Tibial nerve (tissue), 4 donors: ENCODE measurements around the gene MAFG. TPM values are rescaled to one million over a fixed set of nuclear protein-coding genes. Genes with fewer than 3 reads are reported as not detected.

ENCODE experiments used
- DNase-seq, 2 donors: peaks; one replicate each; pipeline ENCODE4 v3.0.0-alpha.2; 2019; ENCODE audit warnings: low spot score in 2 of 2
- H3K27ac ChIP-seq, 4 donors: fragments of 200-600 bp; sonication (generic) in 3 of 4; one replicate each; pipeline ENCODE4 v1.5.1; 2017 to 2019; ENCODE audit warnings: mild to moderate bottlenecking in 1 of 4
- H3K27me3 ChIP-seq, 2 donors: fragments of 200-600 bp; sonication (generic) in 1 of 2; one replicate each; pipeline versions ENCODE4 v1.5.1 to v1.6.0; 2017 to 2019
- H3K36me3 ChIP-seq, 3 donors: fragments of 200-600 bp; sonication (generic); one replicate each; pipeline ENCODE4 v1.5.1; 2018 to 2019
- H3K4me1 ChIP-seq, 4 donors: fragments of 200-600 bp; sonication (generic) in 3 of 4; one replicate each; pipeline ENCODE4 v1.5.1; 2017 to 2019
- H3K4me3 ChIP-seq, 4 donors: fragments of 200-600 bp; sonication (generic) in 3 of 4; one replicate each; pipeline ENCODE4 v1.5.1; 2017 to 2019; ENCODE audit warnings: mild to moderate bottlenecking in 1 of 4, moderate library complexity in 1 of 4
- H3K9me3 ChIP-seq, 4 donors: fragments of 200-600 bp; sonication (generic) in 3 of 4; one replicate each; pipeline ENCODE4 v1.5.1; 2017 to 2019
- CTCF ChIP-seq, 5 experiments: fragments of 200-600 bp in 3 of 5; fragments of 450-650 bp in 2 of 5; sonication (generic) in 3 of 5; IDR thresholded peaks; one replicate each; pipeline ENCODE4 v1.5.1; 2016 to 2019; ENCODE audit warnings: antibody characterized with exemption in 5 of 5, mild to moderate bottlenecking in 3 of 5, moderate library complexity in 2 of 5
- EP300 ChIP-seq, 2 donors: sonication (generic); formaldehyde crosslinking; IDR thresholded peaks; one replicate each; pipeline ENCODE4 v1.6.1; 2017; ENCODE audit warnings: antibody characterized with exemption in 2 of 2, mild to moderate bottlenecking in 1 of 2
- POLR2A ChIP-seq, 2 donors: fragments of 450-650 bp; IDR thresholded peaks; one replicate each; pipeline ENCODE4 v1.6.1; 2017; ENCODE audit warnings: antibody characterized with exemption in 2 of 2, mild to moderate bottlenecking in 2 of 2, moderate library complexity in 2 of 2
- WGBS, 2 donors: methylation state at CpG; one replicate each; pipeline ENCODE4 v1.1.5; 2018; 5-methylcytosine and 5-hydroxymethylcytosine counted together
- total RNA-seq, 4 donors: library from RNA; depleted of rRNA; stranded (reverse); fragments of >200 nt; gene quantifications; one replicate each; pipeline ENCODE4 v1.1.0, GENCODE V29; 2016

Gene MAFG
- total RNA-seq, 4 donors from 2014 or later, result 17.9 to 25.5 (median 22.5) TPM

GRCh38 chr17:81899514-81900166 lies 27.9 kb downstream of the MAFG start:
- TF ChIP-seq POLR2A (IDR thresholded peaks at IDR 0.05) (no peak), CTCF (IDR thresholded peaks at IDR 0.05) (no peak), EP300 (IDR thresholded peaks at IDR 0.05) (no peak)
- no peaks in the 10 kb centered on the region for H3K9me3 ChIP-seq
- H3K27me3 ChIP-seq, result peaks cover 0 to 8% of the 10 kb centered on the region in 2 donors
- H3K4me1 ChIP-seq, result peaks cover 0 to 18% (median 9%) of the 10 kb centered on the region in 4 donors
- H3K27ac ChIP-seq, result no peak overlapping the region
- H3K4me3 ChIP-seq, result no peak overlapping the region
- no peak for DNase-seq
- 90 to 94% methylated on average over 18 to 21 of the region's 22 CpGs for WGBS, 2 donors
- H3K36me3 ChIP-seq, result peaks cover 2 to 78% (median 4%) of the 10 kb centered on the region in 3 donors

- Histone ChIP-seq H3K9me3 (no peaks in the 10 kb centered on the region), H3K27ac (no peak overlapping the region), H3K4me1 (peaks cover 0 to 18% (median 9%) of the 10 kb centered on the region in 4 donors), H3K27me3 (peaks cover 0 to 8% of the 10 kb centered on the region in 2 donors), H3K4me3 (no peak overlapping the region), H3K36me3 (peaks cover 2 to 78% (median 4%) of the 10 kb centered on the region in 3 donors)
- 94 to 97% methylated on average over 8 to 9 of the region's 9 CpGs for WGBS, 2 donors
- DNase-seq, result no peak
- TF ChIP-seq EP300 (IDR thresholded peaks at IDR 0.05) (no peak), CTCF (IDR thresholded peaks at IDR 0.05) (no peak), POLR2A (IDR thresholded peaks at IDR 0.05) (no peak)
Measured at GRCh38 chr17:81898885-81899284, 28.6 kb downstream of the MAFG start.

- TF ChIP-seq EP300 (IDR thresholded peaks at IDR 0.05) (no peak), CTCF (IDR thresholded peaks at IDR 0.05) (no peak), POLR2A (IDR thresholded peaks at IDR 0.05) (no peak)
- peaks cover 2 to 76% (median 4%) of the 10 kb centered on the region in 3 donors for H3K36me3 ChIP-seq
- WGBS, 2 donors, result 84 to 90% methylated on average over 18 of the region's 19 CpGs
- peaks cover 0 to 21% (median 9%) of the 10 kb centered on the region in 4 donors for H3K4me1 ChIP-seq
- H3K27me3 ChIP-seq, result peaks cover 0 to 8% of the 10 kb centered on the region in 2 donors
- DNase-seq, result no peak
- no peak overlapping the region for H3K27ac ChIP-seq
- H3K9me3 ChIP-seq, result no peaks in the 10 kb centered on the region
- no peak overlapping the region for H3K4me3 ChIP-seq
Measured at GRCh38 chr17:81898029-81898866, 29.3 kb downstream of the MAFG start.

- no peaks in the 10 kb centered on the region for H3K27me3 ChIP-seq
- no peak for DNase-seq
- H3K36me3 ChIP-seq, result peaks cover 2 to 69% (median 4%) of the 10 kb centered on the region in 3 donors
- TF ChIP-seq POLR2A (IDR thresholded peaks at IDR 0.05), result no peak
- TF ChIP-seq EP300 (IDR thresholded peaks at IDR 0.05), result no peak
- no peaks in the 10 kb centered on the region for H3K9me3 ChIP-seq
- no peak overlapping the region for H3K4me3 ChIP-seq
- H3K27ac ChIP-seq, result no peak overlapping the region
- 88% methylated on average over 11 of the region's 11 CpGs for WGBS, 2 donors
- H3K4me1 ChIP-seq, result peaks cover 0 to 20% (median 13%) of the 10 kb centered on the region in 4 donors
Measured at GRCh38 chr17:81895400-81895799, 32.1 kb downstream of the MAFG start.

- no peak for DNase-seq
- WGBS, 2 donors, result 0 to 1% methylated on average over 2 to 39 of the region's 40 CpGs
- peak overlapping the region; percentile 62 to 100 (median 84) for H3K4me3 ChIP-seq
- H3K27me3 ChIP-seq, result no peaks in the 10 kb centered on the region
- TF ChIP-seq POLR2A (IDR thresholded peaks at IDR 0.05) (no peak), CTCF (IDR thresholded peaks at IDR 0.05) (no peak), EP300 (IDR thresholded peaks at IDR 0.05) (no peak)
- H3K27ac ChIP-seq, result peak overlapping the region; percentile 54 to 97 (median 84)
- H3K9me3 ChIP-seq, result no peaks in the 10 kb centered on the region
- peaks cover 0 to 35% (median 20%) of the 10 kb centered on the region in 4 donors for H3K4me1 ChIP-seq
- peaks cover 4 to 63% (median 8%) of the 10 kb centered on the region in 3 donors for H3K36me3 ChIP-seq
Measured at GRCh38 chr17:81891303-81891552, 36.3 kb downstream of the MAFG start.
